ENCODE data around the gene ZSCAN5B. TPM values are rescaled to one million over a fixed set of nuclear protein-coding genes. Genes with fewer than 3 reads are reported as not detected.

The ZSCAN5B gene
- total RNA-seq, 1 experiment from 2014 or later: not detected

DNA sequence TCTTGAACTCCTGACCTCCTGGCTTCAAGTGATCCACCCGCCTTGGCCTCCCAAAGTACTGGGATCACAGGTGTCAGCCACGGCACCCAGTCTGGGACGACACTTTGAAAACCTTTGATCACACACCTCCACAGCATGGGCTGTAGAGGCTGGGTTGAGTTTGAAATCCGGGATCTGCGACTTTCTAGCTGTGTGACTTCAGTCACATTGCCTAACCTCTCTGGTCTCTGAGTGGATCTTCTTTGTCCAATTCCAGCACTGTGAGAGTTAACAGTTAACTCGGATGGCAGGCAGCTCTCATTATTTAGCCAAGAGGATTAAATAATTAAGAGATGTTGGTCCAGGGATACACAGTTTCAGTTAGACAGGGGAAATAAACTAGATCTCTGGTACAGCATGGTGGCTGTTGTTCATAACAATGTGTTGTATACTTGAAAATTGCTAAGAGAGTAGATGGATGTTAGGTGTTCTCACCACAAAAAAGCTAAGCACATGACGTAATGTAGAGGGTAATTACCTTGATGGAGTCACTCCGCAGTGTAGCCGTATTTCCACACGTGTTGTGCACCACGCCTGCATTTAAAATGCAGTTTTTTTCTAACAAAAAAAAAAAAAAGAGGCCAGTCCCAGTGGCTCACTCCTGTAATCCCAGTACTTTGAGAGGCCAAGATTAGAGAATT lies 19.9 kb downstream of the ZSCAN5B start:
- no peak overlapping the region for H2BK12ac ChIP-seq (ENCODE audit: insufficient read length, low read depth, low read length)
- no peak overlapping the region for H3K18ac ChIP-seq (ENCODE audit: insufficient read length, low read depth, low read length)
- no peaks in the 10 kb centered on the region for H3K9me3 ChIP-seq (ENCODE audit: control insufficient read depth, low read depth, low read length)
- peaks cover 3% of the 10 kb centered on the region for H3K23me2 ChIP-seq (ENCODE audit: insufficient read length, low read depth, low read length, poor library complexity, severe bottlenecking)
- H3K27me3 ChIP-seq (ENCODE audit: insufficient read depth, low read length): no peaks in the 10 kb centered on the region
- H3K23ac ChIP-seq (ENCODE audit: insufficient read length, low read depth, low read length): no peak overlapping the region
- H2BK20ac ChIP-seq (ENCODE audit: low read depth, low read length, poor library complexity, severe bottlenecking): no peak overlapping the region
- no peak overlapping the region for H3K14ac ChIP-seq (ENCODE audit: insufficient read depth, low read length)
- H2BK120ac ChIP-seq (ENCODE audit: low read depth, low read length, poor library complexity, severe bottlenecking): no peak overlapping the region
- H3K4ac ChIP-seq (ENCODE audit: low read depth, low read length): no peak overlapping the region
- WGBS (ENCODE audit: extremely low coverage, insufficient read length, low lambda C conversion rate): no CpG with 5 or more reads among the region's 11 CpGs
- no peak overlapping the region for H3K27ac Mint-ChIP-seq
- no peak overlapping the region for H3K4me2 ChIP-seq (ENCODE audit: insufficient read depth, insufficient read length, low read length)
- H2AK5ac ChIP-seq (ENCODE audit: insufficient read length, low read length): no peak overlapping the region
- H2AFZ ChIP-seq (ENCODE audit: low read length): no peak overlapping the region
- no peak overlapping the region for H3K4me3 Mint-ChIP-seq
- H3K56ac ChIP-seq (ENCODE audit: insufficient read length, low read depth, low read length): no peak overlapping the region
- H3K79me2 ChIP-seq (ENCODE audit: insufficient read depth, low read length): no peaks in the 10 kb centered on the region
- no peak overlapping the region for H4K91ac ChIP-seq (ENCODE audit: insufficient read length, low read depth, low read length)
- TF ChIP-seq, protein P1, sequence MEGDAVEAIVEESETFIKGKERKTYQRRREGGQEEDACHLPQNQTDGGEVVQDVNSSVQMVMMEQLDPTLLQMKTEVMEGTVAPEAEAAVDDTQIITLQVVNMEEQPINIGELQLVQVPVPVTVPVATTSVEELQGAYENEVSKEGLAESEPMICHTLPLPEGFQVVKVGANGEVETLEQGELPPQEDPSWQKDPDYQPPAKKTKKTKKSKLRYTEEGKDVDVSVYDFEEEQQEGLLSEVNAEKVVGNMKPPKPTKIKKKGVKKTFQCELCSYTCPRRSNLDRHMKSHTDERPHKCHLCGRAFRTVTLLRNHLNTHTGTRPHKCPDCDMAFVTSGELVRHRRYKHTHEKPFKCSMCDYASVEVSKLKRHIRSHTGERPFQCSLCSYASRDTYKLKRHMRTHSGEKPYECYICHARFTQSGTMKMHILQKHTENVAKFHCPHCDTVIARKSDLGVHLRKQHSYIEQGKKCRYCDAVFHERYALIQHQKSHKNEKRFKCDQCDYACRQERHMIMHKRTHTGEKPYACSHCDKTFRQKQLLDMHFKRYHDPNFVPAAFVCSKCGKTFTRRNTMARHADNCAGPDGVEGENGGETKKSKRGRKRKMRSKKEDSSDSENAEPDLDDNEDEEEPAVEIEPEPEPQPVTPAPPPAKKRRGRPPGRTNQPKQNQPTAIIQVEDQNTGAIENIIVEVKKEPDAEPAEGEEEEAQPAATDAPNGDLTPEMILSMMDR (conservative IDR thresholded peaks at IDR 0.05): no peak
- H4K8ac ChIP-seq (replicated peaks; ENCODE audit: insufficient read length, low read depth, low read length): no peak overlapping the region
- H3T11ph ChIP-seq (ENCODE audit: low read length): no peak overlapping the region
- no peaks in the 10 kb centered on the region for H4K20me1 ChIP-seq (ENCODE audit: control insufficient read depth, insufficient read depth, insufficient read length)
- no peak overlapping the region for H3K27ac ChIP-seq (ENCODE audit: insufficient read length, low read depth, low read length)
- H2BK5ac ChIP-seq (ENCODE audit: insufficient read length, low read length): no peak overlapping the region
- H3K9me3 Mint-ChIP-seq: peaks cover 0 to 18% of the 10 kb centered on the region in 2 experiments; a peak in 2 of 5 replicates
- no peaks in the 10 kb centered on the region for H3K79me1 ChIP-seq (ENCODE audit: insufficient read depth, low read depth, low read length, poor library complexity, severe bottlenecking)
- no peak overlapping the region for H4K5ac ChIP-seq (ENCODE audit: insufficient read length, low read depth, low read length)
- H3K36me3 Mint-ChIP-seq (ENCODE audit: insufficient read depth in 1 of 3, low read depth in 3 of 3): no peaks in the 10 kb centered on the region
- no peak for DNase-seq
- peaks cover 6% of the 10 kb centered on the region for H3K27me3 Mint-ChIP-seq (ENCODE audit: low read depth)
- H3K4me1 ChIP-seq (ENCODE audit: insufficient read depth, low read length): no peaks in the 10 kb centered on the region
- H3K4me1 Mint-ChIP-seq: peaks cover 4 to 13% of the 10 kb centered on the region in 2 experiments; a peak in 3 of 4 replicates
- no peak overlapping the region for H3K9ac ChIP-seq (ENCODE audit: extremely low read depth, insufficient read length, low read length)
- H2BK15ac ChIP-seq (ENCODE audit: low read depth, low read length): no peak overlapping the region

Data from H9 (cell line).